Measurements from ENCODE around the gene XYLT1. TPM values are rescaled to one million over a fixed set of nuclear protein-coding genes. Genes with fewer than 3 reads are reported as not detected.

Gene XYLT1
- total and polyA plus RNA-seq, 10 of the 15 experiments (the other 5 are each of a cell fraction or from before 2014, with no cell fraction given): 0.88 to 14.8 (median 5.8) TPM

- no peak for TF ChIP-seq ZBTB11 (CRISPR knock-in tag; IDR thresholded peaks at IDR 0.05)
- TF ChIP-seq BHLHE40 (IDR thresholded peaks at IDR 0.05; ENCODE audit: borderline replicate concordance in 1 of 2, low read depth in 2 of 2, low read length in 1 of 2): peak; percentile 59 to 82; a peak in 3 of 4 replicates
- TF ChIP-seq ZBTB40 (IDR thresholded peaks at IDR 0.05; ENCODE audit: borderline replicate concordance): no peak; the same call in 1 of the 2 replicates
- peak; percentile 85 for TF ChIP-seq CBFB (IDR thresholded peaks at IDR 0.05; ENCODE audit: low read depth)
- peak; percentile 89 for TF ChIP-seq ATF2 (IDR thresholded peaks at IDR 0.05; ENCODE audit: low read length)
- TF ChIP-seq CREM (IDR thresholded peaks at IDR 0.05; ENCODE audit: low read depth): peak; percentile 91
- TF ChIP-seq ZNF622 (IDR thresholded peaks at IDR 0.05): no peak
- peak; percentile 100 for TF ChIP-seq NR2F1 (conservative IDR thresholded peaks at IDR 0.05)
- 0 out of 2 replicates have a peak, but pooled peaks have one; percentile 64 for TF ChIP-seq RCOR1 (conservative IDR thresholded peaks at IDR 0.05; ENCODE audit: low read depth, low read length)
- TF ChIP-seq NKRF (conservative IDR thresholded peaks at IDR 0.05): no peak
- no peak for TF ChIP-seq SIX5 (IDR thresholded peaks at IDR 0.05; ENCODE audit: low read depth, low read length, severe bottlenecking)
- TF ChIP-seq IRF5 (IDR thresholded peaks at IDR 0.05; ENCODE audit: borderline replicate concordance): no peak
- TF ChIP-seq STAT1 (conservative IDR thresholded peaks at IDR 0.05): no peak
- TF ChIP-seq NFYB (IDR thresholded peaks at IDR 0.05; ENCODE audit: insufficient read depth, low read depth, low read length): no peak
- no peak for TF ChIP-seq SREBF2 (IDR thresholded peaks at IDR 0.05; ENCODE audit: low read length)
- TF ChIP-seq CHD2 (IDR thresholded peaks at IDR 0.05; ENCODE audit: borderline replicate concordance, low read depth, low read length): peak; percentile 73; the same call in 1 of the 2 replicates
- peak; percentile 83 for TF ChIP-seq KLF5 (IDR thresholded peaks at IDR 0.05; ENCODE audit: partially characterized antibody)
Measured at GRCh38 chr16:17301593-17302135, 169.1 kb downstream of the XYLT1 start (continued).

Measured in GM12878 (cell line).